HG03108 (cell line): Measurements from ENCODE around the gene EGFLAM.
A peak's percentile ranks its signal among the peaks of the same experiment; 100 is the strongest.

ENCODE experiments used
- ATAC-seq: cut with Tn5 transposase; IDR thresholded peaks from one replicate; pipeline ENCODE4 v1.9.1; 2021; ENCODE audit warnings: moderate library complexity; ENCODE audit not compliant: unreplicated experiment

Gene EGFLAM

DNA sequence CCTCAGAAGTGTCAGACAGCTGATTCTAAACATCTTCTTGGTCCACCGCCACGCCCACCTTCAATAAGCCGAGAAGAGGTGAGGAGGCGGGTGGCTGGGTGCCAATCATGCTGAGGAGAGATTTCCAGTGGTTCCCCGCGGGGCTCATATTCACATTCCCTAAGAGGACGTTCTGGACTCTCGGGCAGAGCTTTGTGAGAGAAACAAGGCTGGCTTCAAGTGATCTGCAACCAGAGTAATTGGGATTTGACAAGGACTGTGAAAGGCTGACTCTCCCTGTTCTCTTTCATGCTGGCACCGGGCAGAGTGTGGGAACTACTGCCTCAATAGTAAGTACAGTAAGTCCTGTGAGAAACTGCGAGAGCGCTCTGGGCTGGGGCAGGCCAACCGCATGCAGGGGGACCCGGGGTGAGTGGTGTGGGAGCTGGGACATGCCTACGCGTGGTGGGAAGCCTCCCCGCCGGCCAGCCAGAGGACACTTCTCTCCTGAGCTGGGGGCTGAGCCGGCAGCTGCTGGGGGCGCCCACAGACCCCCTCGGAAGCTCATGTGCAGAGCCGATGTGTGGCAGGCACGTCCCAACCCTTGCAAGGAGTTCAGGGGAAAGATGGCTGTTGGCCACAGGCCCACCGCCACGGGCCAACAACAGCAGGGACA lies 187.1 kb downstream of the EGFLAM start:
- no peak for ATAC-seq

GRCh38 chr5:38446029-38446522 lies 187.7 kb downstream of the EGFLAM start:
- ATAC-seq, result no peak

- ATAC-seq, result no peak
Measured at GRCh38 chr5:38447056-38447455, 188.7 kb downstream of the EGFLAM start.

GRCh38 chr5:38447786-38448185 lies 189.4 kb downstream of the EGFLAM start:
- ATAC-seq, result no peak

- ATAC-seq, result no peak
Measured at GRCh38 chr5:38448568-38449350, 190.4 kb downstream of the EGFLAM start.

GRCh38 chr5:38450627-38451026 lies 192.3 kb downstream of the EGFLAM start:
- ATAC-seq, result no peak

- ATAC-seq, result no peak
Measured at GRCh38 chr5:38451074-38451725, 192.8 kb downstream of the EGFLAM start.

- no peak for ATAC-seq
Measured at GRCh38 chr5:38452201-38452600, 193.8 kb downstream of the EGFLAM start.

- peak; percentile 95 for ATAC-seq
Measured at GRCh38 chr5:38453506-38453905, 195.1 kb downstream of the EGFLAM start.

GRCh38 chr5:38453921-38454320 lies 195.6 kb downstream of the EGFLAM start:
- ATAC-seq, result no peak

- peak; percentile 57 for ATAC-seq
Measured at GRCh38 chr5:38455796-38456330, 197.5 kb downstream of the EGFLAM start.

- ATAC-seq, result no peak
Measured at GRCh38 chr5:38456657-38457399, 198.5 kb downstream of the EGFLAM start.

DNA sequence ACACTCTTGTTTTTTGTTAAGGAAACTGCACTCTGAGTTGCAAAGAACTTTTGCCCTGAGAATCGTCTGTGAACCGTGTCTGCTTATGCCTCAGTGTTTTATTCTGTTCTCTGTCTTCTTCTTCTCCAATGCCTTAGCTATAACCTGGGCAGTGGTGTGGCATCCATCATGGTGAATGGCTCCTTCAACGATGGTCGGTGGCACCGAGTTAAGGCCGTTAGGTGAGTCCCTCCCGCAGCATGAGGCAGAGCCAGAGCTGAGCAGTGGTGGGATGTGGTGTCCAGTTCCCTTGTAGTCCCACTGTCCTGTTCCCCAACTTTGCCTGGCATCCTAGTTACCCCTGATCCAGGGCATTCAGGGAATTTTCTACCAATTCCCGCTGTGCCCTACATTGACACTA lies 199.8 kb downstream of the EGFLAM start:
- no peak for ATAC-seq

- no peak for ATAC-seq
Measured at GRCh38 chr5:38462976-38463633, 204.7 kb downstream of the EGFLAM start.

DNA sequence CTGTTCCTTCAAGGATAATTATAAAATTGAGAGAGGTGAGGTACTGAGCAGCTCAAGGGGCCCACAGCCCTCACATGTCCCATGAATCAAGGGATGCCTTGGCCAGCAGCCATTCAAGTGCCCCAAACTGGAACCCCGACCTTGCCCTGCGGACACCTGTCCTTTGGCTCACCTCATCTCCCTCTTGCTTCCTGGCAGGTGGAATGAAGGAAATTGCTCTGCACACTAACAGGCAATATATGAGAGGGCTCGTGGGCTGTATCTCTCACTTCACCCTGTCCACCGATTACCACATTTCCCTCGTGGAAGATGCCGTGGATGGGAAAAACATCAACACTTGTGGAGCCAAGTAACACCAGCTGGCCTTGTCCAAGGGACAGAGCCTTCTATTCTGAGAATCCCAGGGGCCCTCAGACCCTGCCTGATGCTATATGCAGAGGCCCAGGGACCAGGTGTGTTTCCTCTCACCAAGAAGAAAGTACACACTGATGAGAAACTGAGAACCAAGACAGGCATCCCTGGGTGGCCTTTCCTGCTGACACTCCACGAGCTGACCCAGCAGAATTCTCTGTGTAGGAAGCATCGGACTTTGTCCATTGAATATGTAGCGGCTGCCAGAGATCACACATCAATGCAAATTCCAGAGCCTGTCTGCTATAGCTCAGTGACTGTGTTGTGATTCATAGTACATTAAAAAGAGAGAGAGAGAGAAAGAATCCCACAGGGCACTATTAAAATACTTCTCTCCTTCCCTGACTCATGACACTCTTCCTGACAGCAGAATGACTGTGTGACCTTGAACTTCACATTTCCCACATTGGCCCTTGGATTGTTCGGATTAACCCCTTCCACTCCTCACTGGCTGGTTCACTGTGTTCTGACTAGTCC lies 205.5 kb downstream of the EGFLAM start:
- no peak for ATAC-seq

DNA sequence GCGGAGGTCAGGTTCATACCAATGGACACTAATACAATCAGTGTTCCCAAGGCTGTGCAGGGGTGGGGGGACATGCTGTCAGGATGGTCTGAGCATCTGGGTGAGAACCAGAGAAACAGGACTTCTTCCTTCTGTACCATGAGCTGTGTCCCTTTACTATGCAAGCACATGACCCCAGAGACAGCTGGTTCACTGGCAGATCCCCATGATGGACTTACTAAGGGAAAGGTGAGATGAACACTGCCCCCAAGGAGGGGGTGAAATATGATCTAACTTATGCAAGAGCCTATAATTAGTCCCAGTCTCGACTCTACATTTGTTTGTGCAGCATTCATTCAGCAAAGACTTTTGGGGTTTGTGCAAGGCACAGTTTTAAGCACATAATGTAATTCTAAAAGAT lies 206.7 kb downstream of the EGFLAM start:
- no peak for ATAC-seq

DNA sequence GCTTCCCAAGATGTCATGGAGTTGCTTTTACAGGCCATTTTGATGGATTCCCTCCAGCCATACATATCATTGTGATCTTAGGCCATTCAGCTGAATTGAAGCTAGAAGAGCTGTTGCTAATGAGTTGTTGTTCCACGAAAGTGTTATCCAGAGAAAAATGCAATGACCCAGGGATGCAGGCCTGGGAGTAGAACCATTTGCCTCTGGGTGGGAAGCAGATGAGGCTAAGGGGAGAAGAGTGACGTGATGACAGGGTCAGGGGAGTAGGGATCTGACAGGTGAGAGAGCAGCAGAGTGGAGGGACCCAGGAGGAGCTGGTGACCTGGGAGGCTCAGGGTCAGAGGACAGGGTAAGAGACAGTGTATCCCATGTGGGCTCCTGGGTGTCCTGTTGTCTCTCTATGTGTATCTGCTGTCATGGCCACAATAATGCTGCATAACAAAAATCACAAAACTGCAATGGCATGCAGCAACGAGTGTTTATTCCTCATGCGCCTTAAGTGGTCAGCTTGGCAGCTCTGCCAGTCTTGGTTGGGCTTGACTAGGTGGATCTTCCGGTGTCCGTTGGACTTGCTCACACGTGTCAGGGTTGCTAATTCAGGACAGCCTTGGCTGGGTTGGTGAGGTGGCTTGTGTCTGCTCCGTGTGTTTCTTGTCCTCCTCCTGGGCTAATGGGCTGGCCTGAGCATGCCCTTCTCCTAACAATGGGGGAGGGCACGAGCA lies 207.5 kb downstream of the EGFLAM start:
- no peak for ATAC-seq

DNA sequence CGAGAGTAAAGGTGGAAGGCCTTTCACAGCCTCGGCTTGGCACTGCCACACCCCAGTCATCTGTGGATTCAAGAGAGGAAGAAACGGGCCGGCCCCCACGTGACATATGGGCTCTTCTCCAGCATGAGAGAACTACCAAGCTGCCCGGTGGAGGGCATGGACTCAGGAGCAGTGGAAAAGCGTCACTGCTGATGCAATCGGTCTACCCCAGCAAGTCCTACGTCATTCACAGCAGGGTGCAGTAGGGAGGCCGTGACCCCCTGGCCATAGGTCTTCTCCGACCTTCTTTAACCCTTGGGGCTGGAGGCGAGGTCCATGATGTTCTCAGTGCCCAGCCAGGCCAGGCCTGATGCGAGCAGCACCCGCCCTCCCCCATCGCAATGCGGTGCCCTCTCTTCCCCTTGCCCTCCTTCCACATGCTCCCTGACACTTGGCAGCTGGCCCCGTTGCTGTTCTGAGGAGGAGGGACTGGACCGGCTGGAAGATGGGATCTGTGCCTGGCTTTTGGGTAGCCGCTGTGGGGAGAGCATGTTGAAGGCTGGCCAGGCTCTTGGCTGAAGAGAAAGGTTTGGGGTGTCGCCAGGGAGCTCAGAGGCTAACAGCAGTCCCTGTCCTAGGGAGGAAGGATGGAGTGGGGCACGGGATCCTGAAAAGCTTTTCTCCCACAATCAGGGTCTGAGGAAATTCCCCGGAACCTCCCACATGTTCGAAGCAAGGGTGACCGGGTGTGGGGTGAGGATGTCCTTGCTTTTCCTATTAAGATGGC lies 208.2 kb downstream of the EGFLAM start:
- ATAC-seq, result no peak
